K562 (cell line): ENCODE measurements around the gene CLEC2L.

Experiments used
- BHLHE40 ChIP-seq: IDR thresholded peaks from 2 replicates; pipeline ENCODE4 v1.6.1; 2011; ENCODE audit warnings: low read length, improper control_type of control experiment
- HLTF ChIP-seq: fragments of 450-650 bp; IDR thresholded peaks from 2 replicates; pipeline ENCODE4 v1.6.1; 2016
- RCOR1 ChIP-seq, 2 experiments: IDR thresholded peaks; 2 replicates each; pipeline ENCODE4 v1.6.1; 2012; ENCODE audit warnings: low read depth in 2 of 2, low read length in 2 of 2, borderline replicate concordance in 1 of 2, improper control_type of control experiment in 1 of 2
- RFX5 ChIP-seq: IDR thresholded peaks from 2 replicates; pipeline ENCODE4 v1.6.1; 2011; ENCODE audit warnings: low read depth, mild to moderate bottlenecking, improper control_type of control experiment, low read length
- TCF7L2 ChIP-seq: fragments of 150-350 bp; IDR thresholded peaks from 2 replicates; pipeline ENCODE4 v1.6.1; 2016; ENCODE audit warnings: low read depth, mild to moderate bottlenecking, low read length, moderate library complexity
- USF2 ChIP-seq: sonication (generic); formaldehyde crosslinking; IDR thresholded peaks from 2 replicates; pipeline ENCODE4 v1.5.0; 2020; ENCODE audit warnings: missing genetic modification reagents
- ZNF311 ChIP-seq: fragments of 250-450 bp; sonication (Bioruptor Pico); IDR thresholded peaks from 2 replicates; pipeline ENCODE4 v1.4.0; 2020; ENCODE audit warnings: mild to moderate bottlenecking, moderate library complexity

GRCh38 chr7:139559364-139560105 lies 36.0 kb downstream of the CLEC2L start:
- TF ChIP-seq TCF7L2: no peak
- no peak for TF ChIP-seq ZNF311
- no peak for TF ChIP-seq RCOR1 (IDR thresholded peaks at IDR 0.05; ENCODE audit: borderline replicate concordance in 1 of 2, low read depth in 2 of 2, low read length in 2 of 2)
- no peak for TF ChIP-seq BHLHE40
- TF ChIP-seq HLTF: no peak
- no peak for TF ChIP-seq RFX5
- no peak for TF ChIP-seq USF2 (CRISPR knock-in tag)
